Fibroblast of lung (primary cell): ENCODE measurements around the gene WDR72.

Experiments used
- CTCF ChIP-seq, 2 donors: IDR thresholded peaks in 1 of 2; conservative IDR thresholded peaks in 1 of 2; 1 replicate in 1 of 2; 2 replicates in 1 of 2; pipeline ENCODE4 v1.5.1; 2011 to 2012; ENCODE audit warnings: low read length in 2 of 2, control low read depth in 1 of 2, inconsistent platforms in 1 of 2, low read depth in 1 of 2, mild to moderate bottlenecking in 1 of 2
- EZH2 ChIP-seq: IDR thresholded peaks from 2 replicates; pipeline ENCODE4 v1.5.1; 2012; ENCODE audit warnings: low read length, control low read depth, mild to moderate bottlenecking; ENCODE audit errors: missing control alignments

- no peak for TF ChIP-seq CTCF (conservative IDR thresholded peaks at IDR 0.05 in 1 of 2, IDR thresholded peaks at IDR 0.05 in 1 of 2; ENCODE audit: low read depth in 1 of 2, low read length in 2 of 2)
- no peak for TF ChIP-seq EZH2
Measured at GRCh38 chr15:53566912-53567311, 192.6 kb downstream of the WDR72 start.
